Fibroblast of lung (primary cell): ENCODE results near the gene HSPBP1. TPM values are rescaled to one million over a fixed set of nuclear protein-coding genes. Genes with fewer than 3 reads are reported as not detected.

Experiments used
- DNase-seq, 2 donors: peaks; one replicate each; pipeline versions ENCODE4 v3.0.0 to v3.0.0-alpha.2; 2010; ENCODE audit warnings: low read depth in 2 of 2
- H2AFZ ChIP-seq: 2 replicates; pipeline ENCODE4 v1.5.1; 2012; ENCODE audit warnings: low read length, control low read depth, inconsistent platforms
- H3K27ac ChIP-seq: 2 replicates; pipeline ENCODE4 v1.5.1; 2011; ENCODE audit warnings: low read length, control low read depth; ENCODE audit not compliant: insufficient read depth
- H3K27me3 ChIP-seq: 2 replicates; pipeline ENCODE4 v1.5.1; 2011; ENCODE audit warnings: mild to moderate bottlenecking, low read length; ENCODE audit not compliant: control insufficient read depth, insufficient read depth
- H3K36me3 ChIP-seq: 2 replicates; pipeline ENCODE4 v1.5.1; 2011; ENCODE audit warnings: low read length; ENCODE audit not compliant: control insufficient read depth, insufficient read depth
- H3K4me1 ChIP-seq: 2 replicates; pipeline ENCODE4 v1.5.1; 2011; ENCODE audit warnings: low read length; ENCODE audit not compliant: control insufficient read depth, insufficient read depth; ENCODE audit errors: extremely low read depth
- H3K4me2 ChIP-seq: 2 replicates; pipeline ENCODE4 v1.5.1; 2011; ENCODE audit warnings: low read length, control low read depth; ENCODE audit not compliant: insufficient read depth; ENCODE audit errors: extremely low read depth
- H3K4me3 ChIP-seq, 4 experiments: fragments of 200-600 bp in 1 of 4; sonication (generic) in 1 of 4; replicated peaks in 1 of 4; 2 replicates each; pipeline ENCODE4 v1.5.1; 2011 to 2016; ENCODE audit warnings: low read length in 4 of 4, low read depth in 3 of 4, mild to moderate bottlenecking in 3 of 4, control low read depth in 2 of 4, inconsistent platforms in 1 of 4, mixed read lengths in 1 of 4; ENCODE audit not compliant: insufficient read depth in 1 of 4; ENCODE audit errors: control extremely low read depth in 1 of 4
- H3K79me2 ChIP-seq: 2 replicates; pipeline ENCODE4 v1.5.1; 2012; ENCODE audit warnings: mild to moderate bottlenecking, low read length, inconsistent platforms; ENCODE audit not compliant: control insufficient read depth, insufficient read depth
- H3K9ac ChIP-seq: 2 replicates; pipeline ENCODE4 v1.5.1; 2011; ENCODE audit warnings: mild to moderate bottlenecking, low read length, control low read depth; ENCODE audit not compliant: insufficient read depth
- H3K9me3 ChIP-seq: 2 replicates; pipeline ENCODE4 v1.5.1; 2012; ENCODE audit warnings: low read depth, low read length; ENCODE audit not compliant: control insufficient read depth, insufficient read depth
- H4K20me1 ChIP-seq: 2 replicates; pipeline ENCODE4 v1.5.1; 2011; ENCODE audit warnings: low read length; ENCODE audit not compliant: control insufficient read depth, insufficient read depth; ENCODE audit errors: extremely low read depth
- EZH2 ChIP-seq: IDR thresholded peaks from 2 replicates; pipeline ENCODE4 v1.5.1; 2012; ENCODE audit warnings: low read length, control low read depth, mild to moderate bottlenecking; ENCODE audit errors: missing control alignments
- polyA plus RNA-seq, 2 donors: library from polyadenylated mRNA; depleted of rRNA in 1 of 2; stranded (reverse) in 1 of 2; unstranded in 1 of 2; fragments of >200 nt; gene quantifications; 2 replicates each; pipeline ENCODE4 v1.2.1, GENCODE V29; 2011 to 2012; ENCODE audit warnings: missing spikeins in 1 of 2
- total RNA-seq: library from RNA; depleted of rRNA; stranded (reverse); fragments of >200 nt; gene quantifications from 2 replicates; pipeline ENCODE4 v1.2.1, GENCODE V29; 2014
- TF ChIP-seq, protein P1 (sequence below), 2 donors: IDR thresholded peaks in 1 of 2; conservative IDR thresholded peaks in 1 of 2; 1 replicate in 1 of 2; 2 replicates in 1 of 2; pipeline ENCODE4 v1.5.1; 2011 to 2012; ENCODE audit warnings: low read length in 2 of 2, control low read depth in 1 of 2, inconsistent platforms in 1 of 2, low read depth in 1 of 2, mild to moderate bottlenecking in 1 of 2

Gene HSPBP1
- total and polyA plus RNA-seq, 2 donors (not counting 1 experiment from before 2014, with no cell fraction given): 12.5 to 21.5 TPM

DNA sequence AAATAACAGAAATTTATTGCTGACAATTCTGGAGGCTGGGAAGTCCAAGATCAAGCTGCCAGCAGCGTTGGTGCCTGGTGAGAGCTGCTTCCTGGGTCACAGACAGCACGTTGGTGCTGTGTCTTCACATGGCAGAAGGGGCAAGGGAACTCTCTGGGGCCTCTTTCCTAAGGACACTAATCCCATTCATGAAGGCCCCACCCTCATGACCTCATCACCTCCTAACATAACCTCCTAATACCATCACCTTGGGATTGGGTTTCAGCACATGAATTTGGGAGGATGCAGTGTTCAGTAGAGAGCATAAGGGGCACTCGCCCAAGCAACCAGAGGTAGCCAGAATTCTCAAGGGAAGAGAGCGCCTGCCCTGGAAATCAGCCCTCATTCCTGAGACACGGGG lies 29.5 kb upstream of the HSPBP1 start:
- no peak overlapping the region for H3K9ac ChIP-seq
- no peak for DNase-seq
- H3K4me3 ChIP-seq: no peak overlapping the region
- H3K4me2 ChIP-seq: no peak overlapping the region
- H3K4me1 ChIP-seq: no peaks in the 10 kb centered on the region
- H3K9me3 ChIP-seq: no peaks in the 10 kb centered on the region
- H3K27ac ChIP-seq: no peak overlapping the region
- H4K20me1 ChIP-seq: no peaks in the 10 kb centered on the region
- no peak overlapping the region for H2AFZ ChIP-seq
- no peaks in the 10 kb centered on the region for H3K79me2 ChIP-seq
- TF ChIP-seq, protein P1, sequence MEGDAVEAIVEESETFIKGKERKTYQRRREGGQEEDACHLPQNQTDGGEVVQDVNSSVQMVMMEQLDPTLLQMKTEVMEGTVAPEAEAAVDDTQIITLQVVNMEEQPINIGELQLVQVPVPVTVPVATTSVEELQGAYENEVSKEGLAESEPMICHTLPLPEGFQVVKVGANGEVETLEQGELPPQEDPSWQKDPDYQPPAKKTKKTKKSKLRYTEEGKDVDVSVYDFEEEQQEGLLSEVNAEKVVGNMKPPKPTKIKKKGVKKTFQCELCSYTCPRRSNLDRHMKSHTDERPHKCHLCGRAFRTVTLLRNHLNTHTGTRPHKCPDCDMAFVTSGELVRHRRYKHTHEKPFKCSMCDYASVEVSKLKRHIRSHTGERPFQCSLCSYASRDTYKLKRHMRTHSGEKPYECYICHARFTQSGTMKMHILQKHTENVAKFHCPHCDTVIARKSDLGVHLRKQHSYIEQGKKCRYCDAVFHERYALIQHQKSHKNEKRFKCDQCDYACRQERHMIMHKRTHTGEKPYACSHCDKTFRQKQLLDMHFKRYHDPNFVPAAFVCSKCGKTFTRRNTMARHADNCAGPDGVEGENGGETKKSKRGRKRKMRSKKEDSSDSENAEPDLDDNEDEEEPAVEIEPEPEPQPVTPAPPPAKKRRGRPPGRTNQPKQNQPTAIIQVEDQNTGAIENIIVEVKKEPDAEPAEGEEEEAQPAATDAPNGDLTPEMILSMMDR (conservative IDR thresholded peaks at IDR 0.05 in 1 of 2, IDR thresholded peaks at IDR 0.05 in 1 of 2; ENCODE audit: low read depth in 1 of 2, low read length in 2 of 2): no peak
- TF ChIP-seq EZH2: no peak
- H3K36me3 ChIP-seq: peaks cover 5% of the 10 kb centered on the region
- H3K27me3 ChIP-seq: no peaks in the 10 kb centered on the region

DNA sequence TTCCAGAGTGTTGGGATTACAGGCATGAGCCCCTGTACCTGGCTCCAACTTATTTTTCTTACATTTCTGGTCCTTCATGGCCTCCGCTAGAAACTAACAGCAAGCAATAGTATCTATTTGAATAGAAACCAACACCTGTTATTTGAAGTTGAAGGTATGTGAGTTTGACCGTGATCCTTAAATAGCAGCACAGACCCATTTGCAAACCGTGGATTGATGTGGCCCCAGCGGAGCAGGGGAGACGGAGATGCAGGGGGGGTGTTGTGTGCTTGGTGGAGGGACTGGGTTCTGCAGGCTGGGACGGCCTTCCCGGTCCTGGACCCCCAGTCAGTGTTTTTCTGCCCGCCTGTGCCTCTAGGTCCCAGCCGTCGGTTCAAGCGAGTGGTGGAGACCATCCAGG lies 28.4 kb upstream of the HSPBP1 start:
- Histone ChIP-seq H2AFZ (no peak overlapping the region), H3K27me3 (no peaks in the 10 kb centered on the region), H4K20me1 (no peaks in the 10 kb centered on the region), H3K79me2 (no peaks in the 10 kb centered on the region), H3K9ac (no peak overlapping the region), H3K4me2 (no peak overlapping the region), H3K4me3 (no peak overlapping the region), H3K9me3 (no peaks in the 10 kb centered on the region), H3K4me1 (no peaks in the 10 kb centered on the region), H3K36me3 (peaks cover 5% of the 10 kb centered on the region), H3K27ac (no peak overlapping the region)
- TF ChIP-seq, protein P1 (conservative IDR thresholded peaks at IDR 0.05 in 1 of 2, IDR thresholded peaks at IDR 0.05 in 1 of 2; ENCODE audit: low read depth in 1 of 2, low read length in 2 of 2): no peak
- no peak for TF ChIP-seq EZH2
- DNase-seq: no peak

DNA sequence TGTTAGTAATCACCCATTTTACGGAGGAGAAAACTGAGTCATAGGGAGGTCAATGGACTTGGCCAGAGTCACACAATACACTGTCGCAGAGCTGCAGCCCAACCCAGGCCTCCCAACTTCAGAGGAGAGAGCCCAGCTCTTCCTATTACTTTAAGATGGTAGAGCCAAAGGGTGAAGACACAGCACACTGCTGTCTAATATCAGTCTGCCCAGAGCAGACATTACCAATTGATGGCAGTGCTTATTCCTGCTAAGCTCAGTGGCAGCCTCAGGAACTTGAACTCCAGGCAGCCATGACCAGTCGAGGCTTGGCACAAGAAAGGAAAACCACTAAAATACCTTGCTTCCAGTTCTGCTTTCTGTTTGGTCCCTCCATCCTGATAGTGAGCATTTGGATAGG lies 26.8 kb upstream of the HSPBP1 start:
- DNase-seq: no peak
- Histone ChIP-seq H2AFZ (no peak overlapping the region), H4K20me1 (no peaks in the 10 kb centered on the region), H3K79me2 (no peaks in the 10 kb centered on the region), H3K9ac (no peak overlapping the region), H3K27me3 (no peaks in the 10 kb centered on the region), H3K27ac (no peak overlapping the region), H3K4me1 (peaks cover 2% of the 10 kb centered on the region), H3K9me3 (no peaks in the 10 kb centered on the region), H3K4me3 (no peak overlapping the region), H3K4me2 (no peak overlapping the region), H3K36me3 (peaks cover 7% of the 10 kb centered on the region)
- TF ChIP-seq EZH2: no peak
- TF ChIP-seq, protein P1 (conservative IDR thresholded peaks at IDR 0.05 in 1 of 2, IDR thresholded peaks at IDR 0.05 in 1 of 2; ENCODE audit: low read depth in 1 of 2, low read length in 2 of 2): no peak
